ENCODE data around the gene ZP3. TPM values are rescaled to one million over a fixed set of nuclear protein-coding genes. Genes with fewer than 3 reads are reported as not detected.
"Not testable (repeated sequence)": the region's sequence is repeated elsewhere in the genome, so short reads cannot be mapped to it uniquely, and the experiment has no call there.

The ZP3 gene
- total RNA-seq, 1 experiment from 2014 or later = 14.7 TPM

DNA sequence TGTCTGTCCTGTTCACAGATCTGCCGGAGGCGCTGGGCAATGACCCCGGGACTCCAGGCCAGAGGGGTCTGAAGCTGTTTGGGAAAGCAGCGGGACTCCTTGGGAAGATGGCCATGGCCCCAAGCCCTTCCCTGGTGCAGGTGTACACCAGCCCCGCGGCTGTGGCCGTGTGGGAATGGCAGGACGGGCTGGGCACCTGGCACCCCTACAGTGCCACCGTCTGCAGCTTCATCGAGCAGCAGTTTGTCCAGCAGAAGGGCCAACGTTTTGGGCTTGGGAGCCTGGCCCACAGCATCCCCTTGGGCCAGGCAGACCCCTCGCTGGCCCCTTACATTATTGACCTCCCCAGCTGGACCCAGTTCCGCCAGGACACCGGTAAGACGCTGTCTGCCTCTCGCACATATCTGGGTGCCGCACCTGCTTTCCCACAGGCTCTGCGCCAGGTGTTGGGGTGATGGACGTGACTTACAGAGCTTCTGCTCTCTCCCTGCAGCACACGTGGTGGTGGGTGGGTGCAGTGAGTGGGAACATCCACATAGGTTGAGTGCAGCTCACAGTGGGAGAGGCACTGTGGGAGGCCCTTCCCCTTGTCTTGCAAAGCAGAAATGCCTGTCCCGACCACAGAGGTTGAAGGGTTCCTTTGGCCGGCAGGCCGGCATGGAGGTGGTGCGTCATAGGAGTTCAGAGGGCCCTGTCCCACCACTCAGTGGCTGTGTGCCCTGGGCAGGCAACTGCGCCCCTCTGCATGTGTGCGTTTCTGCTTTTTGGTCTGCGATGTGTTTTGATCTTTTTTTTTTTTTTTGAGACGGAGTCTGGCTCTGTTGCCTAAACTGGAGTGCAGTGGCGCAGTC lies 55.9 kb downstream of the ZP3 start:
- DNase-seq (ENCODE audit: extremely low read depth, low read depth) = not testable (repeated sequence)

DNA sequence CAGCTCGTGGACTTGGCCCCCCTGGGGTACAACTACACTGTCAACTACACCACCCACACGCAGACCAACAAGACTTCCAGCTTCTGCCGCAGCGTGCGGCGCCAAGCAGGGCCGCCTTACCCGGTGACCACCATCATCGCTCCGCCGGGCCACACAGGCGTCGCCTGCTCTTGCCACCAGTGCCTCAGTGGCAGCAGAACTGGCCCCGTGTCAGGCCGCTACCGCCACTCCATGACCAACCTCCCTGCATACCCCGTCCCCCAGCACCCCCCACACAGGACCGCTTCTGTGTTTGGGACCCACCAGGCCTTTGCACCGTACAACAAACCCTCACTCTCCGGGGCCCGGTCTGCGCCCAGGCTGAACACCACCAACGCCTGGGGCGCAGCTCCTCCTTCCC lies 57.9 kb downstream of the ZP3 start:
- DNase-seq (ENCODE audit: extremely low read depth, low read depth) = not testable (repeated sequence)

DNA sequence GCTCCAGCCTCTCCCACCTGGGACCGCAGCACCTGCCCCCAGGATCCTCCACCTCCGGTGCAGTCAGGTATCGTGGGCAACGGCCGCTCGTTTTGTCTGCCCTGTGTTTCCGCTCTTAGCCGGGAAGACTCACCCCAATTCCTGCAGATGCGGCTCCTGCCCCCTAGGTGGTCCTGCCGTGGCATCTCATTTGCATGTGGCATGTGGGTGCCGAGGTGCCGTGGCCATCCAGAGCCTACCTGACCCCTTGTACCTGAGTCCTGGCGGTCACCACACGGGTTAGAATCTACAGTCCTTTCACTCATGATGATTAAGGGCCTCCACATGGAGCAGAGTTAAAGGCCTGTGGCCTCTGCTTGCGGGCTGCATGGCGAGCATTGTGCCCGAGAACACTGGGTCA lies 58.3 kb downstream of the ZP3 start:
- not testable (repeated sequence) for DNase-seq (ENCODE audit: extremely low read depth, low read depth)

DNA sequence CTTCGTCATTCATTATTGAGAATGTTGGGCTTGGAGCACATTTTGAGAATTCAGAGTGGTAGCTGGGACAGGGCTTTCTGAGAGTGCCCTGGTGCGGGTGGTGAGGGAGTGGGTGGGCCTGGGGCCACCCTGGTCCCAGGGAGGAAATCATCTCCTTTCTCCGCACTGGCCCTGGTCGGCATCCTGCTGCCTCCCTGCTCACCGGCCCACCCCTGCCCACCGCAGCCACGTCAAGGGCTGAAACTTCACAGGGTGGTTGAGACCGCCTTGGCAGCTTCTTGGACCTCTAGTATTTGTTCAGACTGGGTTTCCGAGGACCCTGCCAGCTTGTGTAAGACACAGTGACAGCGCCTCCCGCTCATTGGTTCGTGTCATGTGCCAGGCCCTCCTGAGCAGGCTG lies 59.7 kb downstream of the ZP3 start:
- not testable (repeated sequence) for DNase-seq (ENCODE audit: extremely low read depth, low read depth)

DNA sequence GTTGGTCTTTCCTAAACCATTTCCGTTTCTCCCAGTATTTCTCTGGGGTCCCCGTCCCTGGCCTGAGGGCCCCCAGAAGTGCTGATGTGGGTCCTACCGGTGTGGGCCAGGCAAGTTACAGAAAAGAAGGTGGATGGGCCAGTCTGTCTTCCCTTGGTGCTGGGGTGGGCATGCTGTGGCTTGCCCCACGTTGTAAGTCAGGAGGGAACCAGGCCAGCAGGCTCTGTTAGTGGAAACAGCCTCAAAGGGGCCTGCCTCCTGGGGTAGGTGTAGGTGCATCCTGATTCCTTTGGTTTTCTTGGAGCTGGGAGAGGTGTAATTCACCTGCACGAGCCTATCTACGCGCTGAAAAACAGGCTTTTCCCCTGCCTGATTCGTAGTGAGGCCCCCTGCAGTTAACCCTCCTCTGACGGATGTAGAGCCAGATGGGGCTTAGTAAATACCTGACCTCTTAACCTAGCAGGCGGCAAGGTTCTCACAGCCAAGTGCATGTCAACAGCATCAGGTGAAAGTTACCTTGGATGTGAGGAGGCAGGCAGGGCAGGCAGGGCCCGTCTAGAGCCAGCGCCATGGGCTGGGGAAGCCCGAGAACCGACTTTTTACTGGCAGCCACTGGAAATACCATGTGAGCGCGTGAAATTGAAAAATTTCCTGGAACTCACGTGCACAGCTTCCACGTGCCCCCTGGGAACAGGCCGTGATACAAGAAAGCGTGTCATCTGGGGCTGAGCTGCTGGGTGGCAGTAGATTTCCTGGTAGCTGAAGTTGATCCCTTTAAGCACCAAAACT lies 61.3 kb downstream of the ZP3 start:
- DNase-seq (ENCODE audit: extremely low read depth, low read depth) = not testable (repeated sequence)

DNA sequence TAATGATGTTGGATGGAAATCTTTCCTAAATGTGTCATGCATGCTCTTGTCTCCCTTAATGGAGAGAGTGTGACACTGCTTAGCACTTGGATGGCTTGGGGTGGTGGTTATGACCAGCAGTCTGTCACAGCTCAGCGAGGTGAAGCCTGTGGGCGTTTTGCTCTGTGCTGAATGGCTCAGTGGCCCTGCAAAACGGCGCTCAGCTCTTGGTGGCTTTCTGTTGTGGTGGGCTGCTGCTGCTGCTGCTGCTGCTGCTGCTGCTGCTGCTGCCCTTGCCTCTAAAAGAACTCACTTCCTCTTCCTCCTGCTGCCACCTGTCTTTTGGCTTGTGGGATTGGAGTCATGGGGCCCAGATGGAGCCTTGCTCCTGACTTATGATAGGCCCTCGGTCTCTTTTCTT lies 61.9 kb downstream of the ZP3 start:
- not testable (repeated sequence) for DNase-seq (ENCODE audit: extremely low read depth, low read depth)

DNA sequence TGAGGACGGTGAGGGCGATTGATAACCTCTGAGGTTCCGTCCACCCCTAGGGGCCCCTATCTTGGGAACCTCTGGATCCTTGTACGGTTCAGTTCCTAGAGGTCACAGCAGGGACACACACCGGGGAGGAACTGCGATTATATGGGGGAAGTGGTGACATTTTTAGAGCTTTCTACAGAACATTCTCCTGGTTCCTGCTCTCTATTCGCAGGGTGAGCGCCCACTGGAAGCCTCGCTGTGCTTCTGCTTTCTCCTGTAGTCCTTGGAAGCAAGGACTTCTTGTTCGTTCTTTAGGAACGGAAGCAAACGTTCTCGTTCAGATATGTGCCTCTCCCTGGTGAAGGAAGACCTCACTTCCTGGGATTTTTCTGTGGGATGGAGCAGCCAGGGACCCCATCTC lies 63.2 kb downstream of the ZP3 start:
- DNase-seq (ENCODE audit: extremely low read depth, low read depth) = not testable (repeated sequence)

Other genes starting within 250 kb of the ZP3 start
- gene SRRM3, start 223.1 kb upstream of the ZP3 start, total RNA-seq (2014; rRNA removed; shearing (Covaris generic)) = 2.9 and 3.1 TPM in 2 replicates
- 24.9 and 26.3 TPM in 2 replicates for gene HSPB1, start 122.3 kb upstream of the ZP3 start, total RNA-seq (2014; rRNA removed; shearing (Covaris generic))
- 151 and 167 TPM in 2 replicates for gene YWHAG, start 66.0 kb upstream of the ZP3 start, total RNA-seq (2014; rRNA removed; shearing (Covaris generic))
- gene SSC4D, start 15.3 kb upstream of the ZP3 start, total RNA-seq (2014; rRNA removed; shearing (Covaris generic)) = 0.37 and 0.75 TPM in 2 replicates
- gene DTX2, start 36.8 kb downstream of the ZP3 start, total RNA-seq (2014; rRNA removed; shearing (Covaris generic)) = 5.5 and 6.1 TPM in 2 replicates
- 0.15 TPM in 1 of 2 replicates, not detected in the other for gene UPK3B, start 85.6 kb downstream of the ZP3 start, total RNA-seq (2014; rRNA removed; shearing (Covaris generic))
- not detected in 2 replicates for gene SPDYE16, start 118.3 kb downstream of the ZP3 start, total RNA-seq (2014; rRNA removed; shearing (Covaris generic))
- 10.0 and 12.6 TPM in 2 replicates for gene POMZP3, start 202.3 kb downstream of the ZP3 start, total RNA-seq (2014; rRNA removed; shearing (Covaris generic))

All from NCI-H460 (cell line).